ENCODE results near the gene DIAPH2. TPM values are rescaled to one million over a fixed set of nuclear protein-coding genes. Genes with fewer than 3 reads are reported as not detected.

DIAPH2 gene
- total and polyA plus RNA-seq, 2 experiments from 2014 or later, result 16.2 to 56.6 TPM

- H3K4me3 ChIP-seq, result no peak overlapping the region
- ATAC-seq, result no peak
- H2AFZ ChIP-seq, result no peak overlapping the region
- H3K27me3 ChIP-seq (ENCODE audit: insufficient read depth), result no peaks in the 10 kb centered on the region
- Mint-ChIP-seq H3K36me3 (ENCODE audit: low read depth) (no peaks in the 10 kb centered on the region; the same call in 2 of the 3 replicates), H3K4me1 (no peaks in the 10 kb centered on the region), H3K27ac (no peak overlapping the region), H3K9me3 (no peaks in the 10 kb centered on the region), H3K4me3 (no peak overlapping the region), H3K27me3 (ENCODE audit: insufficient read depth, low read depth, poor library complexity) (no peaks in the 10 kb centered on the region)
- no peak overlapping the region for H3K27ac ChIP-seq (ENCODE audit: low read depth)
- no peaks in the 10 kb centered on the region for H3K4me1 ChIP-seq (ENCODE audit: insufficient read depth)
- no peaks in the 10 kb centered on the region for H3K36me3 ChIP-seq (ENCODE audit: insufficient read depth)
- H4K20me1 ChIP-seq (replicated peaks; ENCODE audit: insufficient read depth), result no peaks in the 10 kb centered on the region
- DNase-seq (ENCODE audit: low spot score), result no peak
- H3K79me2 ChIP-seq (replicated peaks; ENCODE audit: insufficient read depth), result no peaks in the 10 kb centered on the region
- no peak overlapping the region for H3K4me2 ChIP-seq
- TF ChIP-seq ZNF114 (CRISPR knock-in tag; IDR thresholded peaks at IDR 0.05) (no peak), EZH2phosphoT487 (IDR thresholded peaks at IDR 0.05; ENCODE audit: unreplicated experiment) (no peak), ETS1 (IDR thresholded peaks at IDR 0.05) (no peak), ZNF462 (CRISPR knock-in tag; IDR thresholded peaks at IDR 0.05) (no peak), EZH2 (IDR thresholded peaks at IDR 0.05; ENCODE audit: low read depth, unreplicated experiment) (no peak), POLR2AphosphoS5 (IDR thresholded peaks at IDR 0.05; ENCODE audit: low read depth) (no peak), REST (IDR thresholded peaks at IDR 0.05; ENCODE audit: unreplicated experiment) (no peak), JUNB (IDR thresholded peaks at IDR 0.05; ENCODE audit: unreplicated experiment) (no peak), STAT1 (IDR thresholded peaks at IDR 0.05; ENCODE audit: unreplicated experiment) (no peak), CTCF (conservative IDR thresholded peaks at IDR 0.05; ENCODE audit: low read depth in 2 of 2) (no peak)
- H3K9me2 ChIP-seq (ENCODE audit: insufficient read depth), result no peaks in the 10 kb centered on the region
- H3F3A ChIP-seq (replicated peaks; ENCODE audit: low read depth), result no peaks in the 10 kb centered on the region
Measured at GRCh38 chrX:97295954-97296353, 611.3 kb downstream of the DIAPH2 start.

Data from GM23338 (cell line).